Skeletal muscle tissue (tissue), 4 donors: ENCODE results near the gene ZC3H10. TPM values are rescaled to one million over a fixed set of nuclear protein-coding genes. Genes with fewer than 3 reads are reported as not detected.

Source experiments
- H3K27ac ChIP-seq: one replicate; pipeline ENCODE4 v1.7.0; 2013; ENCODE audit warnings: mild to moderate bottlenecking, low read depth, low read length, inconsistent platforms
- H3K27me3 ChIP-seq, 3 donors: one replicate each; pipeline ENCODE4 v1.7.0; 2013; ENCODE audit warnings: low read length in 3 of 3; ENCODE audit not compliant: control insufficient read depth in 3 of 3, insufficient read depth in 3 of 3
- H3K36me3 ChIP-seq, 3 donors: one replicate each; pipeline ENCODE4 v1.7.0; 2013; ENCODE audit warnings: low read length in 3 of 3; ENCODE audit not compliant: control insufficient read depth in 3 of 3, insufficient read depth in 3 of 3
- H3K4me1 ChIP-seq, 3 donors: one replicate each; pipeline ENCODE4 v1.7.0; 2013; ENCODE audit warnings: low read length in 3 of 3, mild to moderate bottlenecking in 3 of 3; ENCODE audit not compliant: control insufficient read depth in 3 of 3, insufficient read depth in 3 of 3
- H3K4me3 ChIP-seq, 3 donors: one replicate each; pipeline ENCODE4 v1.7.0; 2013; ENCODE audit warnings: low read length in 3 of 3
- H3K9ac ChIP-seq, 3 donors: one replicate each; pipeline ENCODE4 v1.7.0; 2013; ENCODE audit warnings: low read length in 3 of 3, mild to moderate bottlenecking in 3 of 3, moderate library complexity in 2 of 3, low read depth in 1 of 3
- H3K9me3 ChIP-seq, 3 donors: one replicate each; pipeline ENCODE4 v1.7.0; 2013; ENCODE audit warnings: low read length in 3 of 3; ENCODE audit not compliant: control insufficient read depth in 3 of 3
- total RNA-seq: library from RNA; depleted of rRNA; stranded (reverse); fragments of >200 nt; gene quantifications from one replicate; pipeline ENCODE4 v1.2.3, GENCODE V29; 2014
- donor health status: Osteomylitis.

ZC3H10 gene
- total RNA-seq, 1 donor from 2014 or later = 5.7 TPM

GRCh38 chr12:56158029-56158925, 40.2 kb downstream of the ZC3H10 start, which contains the start of gene MYL6:
MYL6 (plus strand) TSS chr12:56158359; CDS start chr12:56158402, 43 bp downstream.
- Histone ChIP-seq H3K27me3 (no peaks in the 10 kb centered on the region), H3K9me3 (no peaks in the 10 kb centered on the region), H3K4me3 (peak within 1 kb of the TSS; percentile 99 to 100 (median 99)), H3K36me3 (peaks cover 38 to 45% (median 45%) of the 10 kb centered on the region in 3 donors), H3K27ac (peak within 1 kb of the TSS; percentile 98), H3K9ac (peak within 1 kb of the TSS; percentile 100), H3K4me1 (peaks cover 41 to 65% (median 55%) of the 10 kb centered on the region in 3 donors)

DNA sequence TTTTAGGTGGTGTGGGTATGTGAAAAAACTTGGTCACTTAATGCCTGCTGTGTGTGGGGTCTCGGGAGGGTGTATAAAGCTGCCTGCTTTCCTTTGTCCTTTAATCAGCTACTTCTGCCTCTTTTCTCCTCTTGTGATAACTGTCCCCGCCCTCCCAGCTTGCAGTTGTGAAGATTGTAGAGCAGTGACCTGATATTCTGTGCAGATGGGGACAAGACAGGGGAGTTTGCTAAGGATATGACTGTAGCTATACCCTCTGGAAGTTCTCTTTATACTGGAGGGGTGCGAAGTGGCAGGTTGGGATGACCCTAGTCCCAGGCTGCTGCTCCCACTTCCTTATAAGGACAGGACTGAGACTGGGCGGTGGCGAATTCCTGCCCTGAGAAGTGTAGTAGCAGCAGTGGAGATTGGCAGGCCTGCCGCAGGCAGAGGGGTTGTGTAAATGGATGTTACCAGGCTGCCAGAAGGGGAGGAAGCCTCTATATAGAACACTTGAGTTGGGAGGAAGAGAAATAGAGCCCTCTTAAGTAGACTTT, 40.9 kb downstream of the ZC3H10 start:
- Histone ChIP-seq H3K36me3 (peaks cover 46 to 47% (median 47%) of the 10 kb centered on the region in 3 donors), H3K27ac (peak overlapping the region; percentile 98), H3K27me3 (no peaks in the 10 kb centered on the region), H3K4me1 (peaks cover 35 to 57% (median 50%) of the 10 kb centered on the region in 3 donors), H3K4me3 (peak overlapping the region; percentile 99 to 100 (median 99)), H3K9ac (peak overlapping the region; percentile 100), H3K9me3 (no peaks in the 10 kb centered on the region)

GRCh38 chr12:56159482-56160192, 41.6 kb downstream of the ZC3H10 start:
- Histone ChIP-seq H3K27me3 (no peaks in the 10 kb centered on the region), H3K27ac (peak overlapping the region; percentile 98), H3K9ac (peak overlapping the region; percentile 100), H3K4me1 (peaks cover 31 to 54% (median 44%) of the 10 kb centered on the region in 3 donors), H3K9me3 (no peaks in the 10 kb centered on the region), H3K36me3 (peaks cover 52 to 53% (median 53%) of the 10 kb centered on the region in 3 donors), H3K4me3 (peak overlapping the region; percentile 99 to 100 (median 99))

DNA sequence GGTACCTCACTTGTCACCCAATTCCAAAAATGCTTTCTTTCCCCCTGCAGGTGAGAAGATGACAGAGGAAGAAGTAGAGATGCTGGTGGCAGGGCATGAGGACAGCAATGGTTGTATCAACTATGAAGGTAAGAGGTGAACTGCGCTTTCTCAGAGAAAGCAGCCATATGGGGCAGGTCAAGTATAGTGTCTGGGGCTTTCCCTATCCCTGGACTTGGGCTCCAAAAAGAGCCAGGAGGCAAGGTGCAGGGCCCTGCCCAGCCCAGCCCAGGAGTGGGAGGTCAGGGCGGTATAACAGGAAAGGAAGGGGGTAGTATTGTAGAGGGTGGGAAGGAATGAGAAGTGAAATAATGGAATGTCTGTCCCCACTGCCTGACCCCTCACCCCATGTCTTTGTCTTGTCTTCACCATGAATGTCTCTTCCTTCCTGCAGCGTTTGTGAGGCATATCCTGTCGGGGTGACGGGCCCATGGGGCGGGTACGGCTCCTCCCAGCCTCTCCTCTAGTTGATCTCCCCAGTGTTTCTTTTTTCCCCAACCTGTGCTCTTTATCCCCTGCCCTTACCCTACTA, 42.2 kb downstream of the ZC3H10 start:
- H3K27me3 ChIP-seq = no peaks in the 10 kb centered on the region
- peak overlapping the region; percentile 98 for H3K27ac ChIP-seq
- peaks cover 32 to 51% (median 46%) of the 10 kb centered on the region in 3 donors for H3K4me1 ChIP-seq
- H3K9ac ChIP-seq = peak overlapping the region; percentile 100
- peak overlapping the region; percentile 99 to 100 (median 99) for H3K4me3 ChIP-seq
- no peaks in the 10 kb centered on the region for H3K9me3 ChIP-seq
- peaks cover 52 to 57% (median 56%) of the 10 kb centered on the region in 3 donors for H3K36me3 ChIP-seq

DNA sequence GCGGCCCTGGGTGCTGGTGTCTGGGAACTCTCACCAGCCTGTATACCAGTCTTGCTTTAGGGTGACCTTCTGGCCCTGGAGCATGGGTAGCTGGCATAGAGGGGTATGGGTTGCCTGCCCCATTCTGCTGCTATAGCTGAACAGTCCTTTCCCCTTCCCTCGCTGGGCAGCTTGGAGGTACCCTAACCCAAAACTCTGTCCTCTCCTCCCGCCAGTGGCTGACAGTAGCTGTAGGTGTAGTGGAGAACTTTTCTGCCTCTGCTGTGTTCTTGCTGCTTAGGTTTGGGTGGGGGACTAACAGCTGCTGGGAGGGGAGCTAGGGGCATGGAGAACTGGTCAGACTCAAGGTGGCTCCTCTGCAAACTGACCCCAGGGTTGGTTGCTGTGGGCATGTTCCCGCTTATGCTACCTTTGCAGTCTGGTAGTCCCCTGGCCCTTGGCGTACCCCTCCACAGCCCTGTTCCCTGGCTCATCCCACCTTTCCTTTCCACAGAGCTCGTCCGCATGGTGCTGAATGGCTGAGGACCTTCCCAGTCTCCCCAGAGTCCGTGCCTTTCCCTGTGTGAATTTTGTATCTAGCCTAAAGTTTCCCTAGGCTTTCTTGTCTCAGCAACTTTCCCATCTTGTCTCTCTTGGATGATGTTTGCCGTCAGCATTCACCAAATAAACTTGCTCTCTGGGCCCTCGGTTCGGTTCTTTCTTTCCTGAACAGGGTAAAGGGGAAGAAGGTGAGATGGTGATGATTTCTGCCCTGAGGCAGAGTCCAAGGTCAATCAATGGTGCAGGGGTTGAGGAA, 43.0 kb downstream of the ZC3H10 start:
- peak overlapping the region; percentile 98 for H3K27ac ChIP-seq
- H3K4me1 ChIP-seq = peaks cover 37 to 52% (median 48%) of the 10 kb centered on the region in 3 donors
- peak overlapping the region; percentile 100 for H3K9ac ChIP-seq
- H3K4me3 ChIP-seq = peak overlapping the region; percentile 99 to 100 (median 99)
- H3K9me3 ChIP-seq = no peaks in the 10 kb centered on the region
- H3K36me3 ChIP-seq = peaks cover 46 to 57% (median 55%) of the 10 kb centered on the region in 3 donors
- no peaks in the 10 kb centered on the region for H3K27me3 ChIP-seq

DNA sequence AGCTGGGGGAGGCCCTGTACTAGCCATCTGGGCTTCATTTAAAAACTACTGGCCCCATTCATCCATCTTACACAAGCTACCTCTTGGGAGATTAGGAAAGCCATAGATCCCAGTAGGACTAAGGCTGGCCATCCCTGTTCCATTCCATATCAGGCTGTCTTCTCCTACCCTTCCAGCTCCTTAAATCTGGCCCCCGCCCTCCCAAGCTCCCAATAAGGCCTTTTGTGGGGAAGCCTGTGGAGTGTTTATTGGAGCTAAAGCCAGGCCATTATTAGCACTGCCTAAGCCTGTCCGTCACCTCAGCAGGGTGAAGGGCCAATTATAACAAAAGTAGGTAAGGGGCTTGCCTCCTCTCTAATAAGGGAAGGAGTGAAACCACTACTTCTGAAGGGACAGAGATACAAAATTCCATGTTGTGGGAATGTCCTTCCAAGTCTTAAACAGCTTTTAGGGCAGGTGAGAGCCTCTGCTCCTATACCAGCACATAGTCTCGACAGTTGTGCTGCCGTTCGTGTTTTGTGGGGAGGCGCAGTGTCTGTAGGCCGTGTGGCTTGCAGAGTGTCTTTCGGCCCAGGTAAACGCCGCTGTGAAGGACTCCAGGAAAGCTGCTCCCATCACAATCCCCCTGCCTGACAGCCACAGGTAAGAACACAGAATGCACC, 43.8 kb downstream of the ZC3H10 start:
- peaks cover 46 to 57% (median 55%) of the 10 kb centered on the region in 3 donors for H3K36me3 ChIP-seq
- H3K27ac ChIP-seq = peak overlapping the region; percentile 98
- peak overlapping the region in 2 of 3 donors; percentile 0 to 100 for H3K9ac ChIP-seq

GRCh38 chr12:56162468-56163290, 44.6 kb downstream of the ZC3H10 start:
- Histone ChIP-seq H3K36me3 (peaks cover 51 to 62% (median 61%) of the 10 kb centered on the region in 3 donors), H3K27ac (no peak overlapping the region), H3K4me1 (peaks cover 32 to 43% (median 42%) of the 10 kb centered on the region in 3 donors), H3K4me3 (no peak overlapping the region), H3K9me3 (no peaks in the 10 kb centered on the region), H3K9ac (peak overlapping the region in 1 of 3 donors; percentile 8), H3K27me3 (no peaks in the 10 kb centered on the region)

More for the DNA sequence above, 43.8 kb downstream of the ZC3H10 start:
- Histone ChIP-seq H3K4me1 (peaks cover 37 to 51% (median 48%) of the 10 kb centered on the region in 3 donors), H3K9me3 (no peaks in the 10 kb centered on the region), H3K27me3 (no peaks in the 10 kb centered on the region), H3K4me3 (no peak overlapping the region)
